Hypothalamus (tissue), 51 donors: ENCODE data around the gene CYBRD1.

Source experiments
- DNase-seq, 51 donors: peaks; one replicate each; lab custom pipeline; 2025; lab: John Stamatoyannopoulos, UW

The CYBRD1 gene

GRCh38 chr2:171595456-171595855 lies 73.2 kb downstream of the CYBRD1 start:
- DNase-seq = no peak

GRCh38 chr2:171595896-171596295 lies 73.6 kb downstream of the CYBRD1 start:
- DNase-seq = peak in 1 of 51 donors; percentile 1

GRCh38 chr2:171598713-171599319 lies 76.5 kb downstream of the CYBRD1 start:
- DNase-seq = peak in 24 of 51 donors; percentile 1 to 62 (median 18)

GRCh38 chr2:171600126-171600525 lies 77.9 kb downstream of the CYBRD1 start:
- no peak for DNase-seq

GRCh38 chr2:171602352-171602751 lies 80.1 kb downstream of the CYBRD1 start:
- no peak for DNase-seq
